Spleen (tissue), 11 donors: ENCODE measurements around the gene ULK2. TPM values are rescaled to one million over a fixed set of nuclear protein-coding genes. Genes with fewer than 3 reads are reported as not detected.

ENCODE experiments used
- DNase-seq: peaks from one replicate; pipeline ENCODE4 v3.0.0-alpha.2; 2020
- H3K27ac ChIP-seq, 8 donors: fragments of 200-600 bp; sonication (generic) in 7 of 8; 1 replicate in 4 of 8; 2 replicates in 4 of 8; pipeline versions ENCODE4 v1.5.0 to v1.8.0; 2016 to 2021; ENCODE audit warnings: inconsistent platforms in 4 of 8, mild to moderate bottlenecking in 4 of 8, moderate library complexity in 1 of 8
- H3K27me3 ChIP-seq, 7 donors: fragments of 200-600 bp; sonication (generic) in 6 of 7; replicated peaks in 1 of 7; 1 replicate in 4 of 7; 2 replicates in 3 of 7; pipeline versions ENCODE4 v1.5.0 to v1.8.0; 2016 to 2021; ENCODE audit warnings: inconsistent platforms in 3 of 7, mild to moderate bottlenecking in 1 of 7
- H3K36me3 ChIP-seq, 6 donors: fragments of 200-600 bp; sonication (generic) in 5 of 6; 1 replicate in 4 of 6; 2 replicates in 2 of 6; pipeline versions ENCODE4 v1.5.0 to v1.8.0; 2016 to 2021; ENCODE audit warnings: inconsistent platforms in 2 of 6
- H3K4me1 ChIP-seq, 6 donors: fragments of 200-600 bp; sonication (generic) in 5 of 6; 1 replicate in 3 of 6; 2 replicates in 3 of 6; pipeline versions ENCODE4 v1.5.0 to v1.8.0; 2016 to 2021; ENCODE audit warnings: inconsistent platforms in 3 of 6
- H3K4me3 ChIP-seq, 8 donors: fragments of 200-600 bp; sonication (generic) in 7 of 8; 1 replicate in 4 of 8; 2 replicates in 4 of 8; pipeline versions ENCODE4 v1.5.0 to v1.8.0; 2016 to 2021; ENCODE audit warnings: inconsistent platforms in 4 of 8, mild to moderate bottlenecking in 4 of 8, moderate library complexity in 2 of 8
- H3K9me3 ChIP-seq, 8 donors: fragments of 200-600 bp; sonication (generic) in 7 of 8; 1 replicate in 4 of 8; 2 replicates in 4 of 8; pipeline versions ENCODE4 v1.5.0 to v1.8.0; 2016 to 2021; ENCODE audit warnings: inconsistent platforms in 4 of 8
- CTCF ChIP-seq, 11 experiments: fragments of 200-600 bp in 7 of 11; fragments of 450-650 bp in 4 of 11; sonication (generic) in 4 of 11; IDR thresholded peaks in 8 of 11; conservative IDR thresholded peaks in 3 of 11; 1 replicate in 7 of 11; 2 replicates in 4 of 11; pipeline versions ENCODE4 v1.4.0 to v1.8.0; 2016 to 2021; ENCODE audit warnings: antibody characterized with exemption in 11 of 11, inconsistent platforms in 4 of 11, mild to moderate bottlenecking in 1 of 11
- POLR2A ChIP-seq, 3 donors: fragments of 450-650 bp; IDR thresholded peaks; one replicate each; pipeline ENCODE4 v1.5.1; 2017; ENCODE audit warnings: antibody characterized with exemption in 3 of 3, mild to moderate bottlenecking in 1 of 3
- POLR2AphosphoS5 ChIP-seq, 3 donors: sonication (generic); formaldehyde crosslinking; IDR thresholded peaks; one replicate each; pipeline ENCODE4 v1.5.1; 2017; ENCODE audit warnings: antibody characterized with exemption in 3 of 3
- WGBS, 5 donors: extraction: QIAGEN DNeasy Blood & Tissue Kit in 3 of 5; methylation state at CpG; one replicate each; pipeline versions ENCODE4 v1.1.5 to v1.1.7; 2013 to 2018; 5-methylcytosine and 5-hydroxymethylcytosine counted together
- intact Hi-C: fragments of 100-400 bp; cut with DNase I; formaldehyde crosslinking; loops from one replicate; pipeline ENCODE4 v1.15.0; 2023; ENCODE audit warnings: low total_unique reads
- polyA plus RNA-seq, 3 donors: library from polyadenylated mRNA; stranded (reverse); fragments of 200-250 nt; gene quantifications; one replicate each; pipeline ENCODE4 v1.2.1, GENCODE V29; 2013
- total RNA-seq, 7 donors: library from RNA; depleted of rRNA in 3 of 7; stranded (reverse); fragments of >200 nt in 3 of 7; fragmentation: NEBNext Ultra II Directional in 4 of 7; extraction: Animal tissue kit (Norgen Biotek cat#: 25700) in 4 of 7; gene quantifications; one replicate each; pipeline versions ENCODE4 v1.1.0 to v1.2.1, GENCODE V29; 2016 to 2021
- donor health status: healthy with polysubstance abuse.
- donor health status: DM: no; HTN: no; CAD: no; lungs with moderate emphysema.
- donor health status: DM: no; HTN: no; CAD: no.
- donor health status: Bipolar disorder and iron deficiency.
- donor health status: healthy.
- donor health status: DM: no; HTN: no; CAD: no.
- donor health status: DM: yes; HTN: yes; CAD: no.

ULK2 gene
- total and polyA plus RNA-seq, 10 donors: 2.7 to 20.9 (median 14.0) TPM

GRCh38 chr17:19746517-19746916, 121.2 kb downstream of the ULK2 start:
- Histone ChIP-seq H3K4me1 (peaks cover 7 to 17% (median 14%) of the 10 kb centered on the region in 6 donors), H3K36me3 (no peaks in the 10 kb centered on the region), H3K27me3 (peaks cover 0 to 30% (median 0%) of the 10 kb centered on the region in 7 donors), H3K4me3 (no peak overlapping the region), H3K9me3 (no peaks in the 10 kb centered on the region), H3K27ac (no peak overlapping the region)
- 82 to 94% (median 90%) methylated on average over 20 of the region's 20 CpGs for whole genome bisulfite sequencing, 5 donors
- DNase-seq: no peak
- TF ChIP-seq POLR2AphosphoS5 (IDR thresholded peaks at IDR 0.05) (no peak), CTCF (IDR thresholded peaks at IDR 0.05 in 8 of 11, conservative IDR thresholded peaks at IDR 0.05 in 3 of 11) (no peak), POLR2A (IDR thresholded peaks at IDR 0.05) (no peak)
- intact Hi-C loops: no loop called here

GRCh38 chr17:19744922-19745757, 122.6 kb downstream of the ULK2 start:
- Histone ChIP-seq H3K27me3 (peaks cover 0 to 30% (median 0%) of the 10 kb centered on the region in 7 donors), H3K36me3 (no peaks in the 10 kb centered on the region), H3K4me1 (peaks cover 7 to 17% (median 14%) of the 10 kb centered on the region in 6 donors), H3K4me3 (peak overlapping the region; percentile 34 to 76 (median 42)), H3K27ac (peak overlapping the region in 5 of 8 donors; percentile 41 to 69 (median 63)), H3K9me3 (no peaks in the 10 kb centered on the region)
- 30 to 65% (median 39%) methylated on average over 26 to 50 of the region's 50 CpGs for WGBS, 5 donors
- intact Hi-C loops: no loop called here
- DNase-seq: peak; percentile 96
- no peak for TF ChIP-seq POLR2A (IDR thresholded peaks at IDR 0.05)
- TF ChIP-seq POLR2AphosphoS5 (IDR thresholded peaks at IDR 0.05): peak; percentile 39 to 74 (median 72)
- TF ChIP-seq CTCF (IDR thresholded peaks at IDR 0.05 in 8 of 11, conservative IDR thresholded peaks at IDR 0.05 in 3 of 11): peak; percentile 81 to 98 (median 95)

- Histone ChIP-seq H3K36me3 (no peaks in the 10 kb centered on the region), H3K4me1 (peaks cover 7 to 17% (median 14%) of the 10 kb centered on the region in 6 donors), H3K9me3 (no peaks in the 10 kb centered on the region), H3K27me3 (peaks cover 0 to 30% (median 0%) of the 10 kb centered on the region in 7 donors), H3K4me3 (peak overlapping the region; percentile 34 to 76 (median 42)), H3K27ac (peak overlapping the region in 5 of 8 donors; percentile 41 to 69 (median 63))
- TF ChIP-seq POLR2A (IDR thresholded peaks at IDR 0.05): no peak
- no peak for TF ChIP-seq CTCF (IDR thresholded peaks at IDR 0.05 in 8 of 11, conservative IDR thresholded peaks at IDR 0.05 in 3 of 11)
- no peak for TF ChIP-seq POLR2AphosphoS5 (IDR thresholded peaks at IDR 0.05)
- intact Hi-C loops: no loop called here
- DNase-seq: no peak
- 4 to 7% (median 5%) methylated on average over 19 to 25 of the region's 26 CpGs for WGBS, 5 donors
These were observed 123.2 kb downstream of the ULK2 start for GRCh38 chr17:19744492-19744891.
